GM18508 (cell line): ENCODE measurements around the gene C3.
"Not testable (repeated sequence)": the region's sequence is repeated elsewhere in the genome, so short reads cannot be mapped to it uniquely, and the experiment has no call there.

Source experiments
- ATAC-seq: cut with Tn5 transposase; IDR thresholded peaks from one replicate; pipeline ENCODE4 v1.9.1; 2021; ENCODE audit warnings: moderate number of reproducible peaks; ENCODE audit not compliant: insufficient read depth, unreplicated experiment

C3 gene

DNA sequence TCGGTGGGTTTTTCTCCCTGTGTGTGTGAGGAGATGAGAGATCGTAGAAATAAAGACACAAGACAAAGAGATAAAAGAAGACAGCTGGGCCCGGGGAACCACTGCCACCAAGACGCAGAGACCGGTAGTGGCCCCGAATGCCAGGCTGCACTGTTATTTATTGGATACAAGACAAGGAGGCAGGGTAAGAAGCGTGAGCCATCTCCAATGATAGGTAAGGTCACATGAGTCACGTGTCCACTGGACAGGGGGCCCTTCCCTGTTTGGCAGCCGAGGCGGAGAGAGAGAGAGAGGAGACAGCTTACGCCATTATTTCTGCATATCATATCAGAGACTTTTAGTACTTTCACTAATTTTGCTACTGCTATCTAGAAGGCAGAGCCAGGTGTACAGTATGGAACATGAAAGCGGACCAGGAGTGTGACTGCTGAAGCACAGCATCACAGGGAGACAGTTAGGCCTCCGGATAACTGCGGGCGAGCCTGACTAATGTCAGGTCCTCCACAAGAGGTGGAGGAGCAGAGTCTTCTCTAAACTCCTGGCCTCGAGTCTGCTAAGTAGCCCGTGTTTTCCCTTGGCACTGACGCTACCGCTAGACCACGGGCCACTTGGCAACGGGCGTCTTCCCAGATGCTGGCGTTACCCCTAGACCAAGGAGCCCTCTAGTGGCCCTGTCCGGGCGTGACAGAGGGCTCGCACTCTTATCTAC is 87.5 kb downstream of the C3 start:
- not testable (repeated sequence) for ATAC-seq

DNA sequence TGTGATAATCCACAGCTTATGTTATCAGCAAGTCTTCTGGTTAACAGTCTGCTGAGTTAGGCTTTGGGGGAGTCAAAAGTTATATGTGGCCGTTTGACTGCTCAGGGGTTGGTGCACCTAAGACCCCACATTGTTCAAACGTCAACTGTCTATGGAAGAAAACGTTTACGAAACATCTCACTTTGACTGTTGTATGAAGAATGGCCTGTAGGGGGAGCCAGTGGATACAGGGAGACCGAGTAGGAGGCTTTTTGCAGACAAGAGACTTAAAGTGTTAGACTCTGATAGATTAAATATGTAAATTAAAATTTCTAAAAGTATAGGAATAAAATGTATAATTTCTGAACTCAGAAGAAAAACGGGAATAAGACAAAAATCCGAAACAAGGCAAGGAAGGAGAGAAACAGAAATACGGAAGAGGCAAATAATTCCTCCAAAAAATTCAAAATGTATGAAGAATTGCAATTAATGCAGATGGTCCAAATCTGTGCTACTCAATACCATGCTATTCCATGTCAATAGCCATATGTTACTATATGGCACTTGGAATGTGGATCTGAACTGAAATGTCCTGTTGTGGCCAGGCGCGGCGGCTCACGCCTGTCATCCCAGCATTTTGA is 88.3 kb downstream of the C3 start:
- ATAC-seq, result no peak
